Tibial nerve (tissue), 4 donors: ENCODE results near the gene RNF114.

ENCODE experiments used
- EP300 ChIP-seq, 2 donors: sonication (generic); formaldehyde crosslinking; IDR thresholded peaks; one replicate each; pipeline ENCODE4 v1.6.1; 2017; ENCODE audit warnings: antibody characterized with exemption in 2 of 2, mild to moderate bottlenecking in 1 of 2
- POLR2A ChIP-seq, 2 donors: fragments of 450-650 bp; IDR thresholded peaks; one replicate each; pipeline ENCODE4 v1.6.1; 2017; ENCODE audit warnings: antibody characterized with exemption in 2 of 2, mild to moderate bottlenecking in 2 of 2, moderate library complexity in 2 of 2
- TF ChIP-seq, protein P1 (sequence below), 5 experiments: fragments of 200-600 bp in 3 of 5; fragments of 450-650 bp in 2 of 5; sonication (generic) in 3 of 5; IDR thresholded peaks; one replicate each; pipeline ENCODE4 v1.5.1; 2016 to 2019; ENCODE audit warnings: antibody characterized with exemption in 5 of 5, mild to moderate bottlenecking in 3 of 5, moderate library complexity in 2 of 5

DNA sequence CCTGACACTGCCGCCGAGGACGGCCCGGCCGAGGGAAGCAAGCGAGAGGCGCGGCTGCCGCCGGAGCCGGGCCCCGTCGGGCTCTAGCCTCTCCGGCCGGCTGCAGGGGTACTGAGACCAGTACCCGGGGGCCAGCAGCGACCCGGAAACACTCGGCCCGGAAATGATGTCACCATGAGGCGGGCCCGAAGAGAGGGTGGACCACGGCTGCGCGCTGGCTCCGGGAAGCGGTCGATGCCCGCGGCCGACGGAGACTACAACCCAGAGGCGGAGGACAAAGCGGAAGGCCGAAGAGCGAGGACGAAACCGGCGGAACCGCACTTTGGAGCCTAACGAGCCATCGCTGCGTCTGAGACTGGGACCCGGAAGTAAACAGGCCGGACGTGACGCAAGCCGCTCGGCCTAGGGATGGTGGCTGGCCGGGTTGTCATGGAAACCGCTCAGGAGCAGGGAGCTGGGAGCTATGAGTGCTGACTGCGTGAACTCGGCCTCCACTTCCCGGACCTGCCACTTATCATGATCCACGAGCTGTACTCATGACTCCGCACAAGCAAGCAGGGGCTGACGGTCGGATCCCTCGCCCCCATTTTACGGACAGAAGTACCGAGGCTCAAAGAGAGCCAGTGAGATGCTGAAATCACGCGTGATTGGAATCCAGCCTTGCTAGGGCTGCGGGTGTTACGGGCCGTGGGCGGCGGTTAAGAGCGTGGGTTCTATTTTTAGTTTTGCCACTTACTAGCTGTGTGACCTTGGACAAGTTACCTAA is 20.6 kb upstream of the RNF114 start, which contains the start of gene SPATA2:
- TF ChIP-seq POLR2A (IDR thresholded peaks at IDR 0.05) = peak; percentile 58 to 78
- peak; percentile 83 to 96 for TF ChIP-seq EP300 (IDR thresholded peaks at IDR 0.05)
- TF ChIP-seq, protein P1, sequence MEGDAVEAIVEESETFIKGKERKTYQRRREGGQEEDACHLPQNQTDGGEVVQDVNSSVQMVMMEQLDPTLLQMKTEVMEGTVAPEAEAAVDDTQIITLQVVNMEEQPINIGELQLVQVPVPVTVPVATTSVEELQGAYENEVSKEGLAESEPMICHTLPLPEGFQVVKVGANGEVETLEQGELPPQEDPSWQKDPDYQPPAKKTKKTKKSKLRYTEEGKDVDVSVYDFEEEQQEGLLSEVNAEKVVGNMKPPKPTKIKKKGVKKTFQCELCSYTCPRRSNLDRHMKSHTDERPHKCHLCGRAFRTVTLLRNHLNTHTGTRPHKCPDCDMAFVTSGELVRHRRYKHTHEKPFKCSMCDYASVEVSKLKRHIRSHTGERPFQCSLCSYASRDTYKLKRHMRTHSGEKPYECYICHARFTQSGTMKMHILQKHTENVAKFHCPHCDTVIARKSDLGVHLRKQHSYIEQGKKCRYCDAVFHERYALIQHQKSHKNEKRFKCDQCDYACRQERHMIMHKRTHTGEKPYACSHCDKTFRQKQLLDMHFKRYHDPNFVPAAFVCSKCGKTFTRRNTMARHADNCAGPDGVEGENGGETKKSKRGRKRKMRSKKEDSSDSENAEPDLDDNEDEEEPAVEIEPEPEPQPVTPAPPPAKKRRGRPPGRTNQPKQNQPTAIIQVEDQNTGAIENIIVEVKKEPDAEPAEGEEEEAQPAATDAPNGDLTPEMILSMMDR (IDR thresholded peaks at IDR 0.05) = peak in 2 of 5 experiments; percentile 17 to 23
